Measurements from ENCODE around the gene NACC2.

- no peak for TF ChIP-seq POLR2A (IDR thresholded peaks at IDR 0.05; ENCODE audit: low read length)
- no peak for TF ChIP-seq GATA1 (IDR thresholded peaks at IDR 0.05; ENCODE audit: low read depth, low read length)
Observed at GRCh38 chr9:136078024-136078423, 17.1 kb downstream of the NACC2 start.

All from erythroblast (primary cell).